ENCODE measurements around the gene MAEA. TPM values are rescaled to one million over a fixed set of nuclear protein-coding genes. Genes with fewer than 3 reads are reported as not detected.
"Not testable (repeated sequence)": the region's sequence is repeated elsewhere in the genome, so short reads cannot be mapped to it uniquely, and the experiment has no call there.

The MAEA gene
- total RNA-seq, 2 experiments from 2014 or later = 25.2 to 29.4 TPM

GRCh38 chr4:1288786-1289185 lies 905 bp upstream of the MAEA start:
- no peak for DNase-seq
- Mint-ChIP-seq H3K36me3 (ENCODE audit: low read depth) (peaks cover 2% of the 10 kb centered on the region), H3K27me3 (ENCODE audit: low read depth) (no peaks in the 10 kb centered on the region), H3K9me3 (peaks cover 3% of the 10 kb centered on the region), H3K4me1 (ENCODE audit: low read depth) (peaks cover 34% of the 10 kb centered on the region), H3K27ac (peak overlapping the region; percentile 67), H3K4me3 (peak overlapping the region; percentile 87)
- intact Hi-C loops (cut with micrococcal nuclease) = loop anchor here (1.0 to 5.0 kb wide), 6 partner anchors 39 to 506 kb away; partner anchors contain the start of genes CTBP1, TACC3, TMEM129 and UVSSA
- CTCF ChIA-PET = interaction anchor here (1.0 to 2.0 kb wide), 4 partner anchors 21 to 163 kb away, joined by 3 to 7 read pairs (median 4); no protein-coding TSS in a partner anchor

DNA sequence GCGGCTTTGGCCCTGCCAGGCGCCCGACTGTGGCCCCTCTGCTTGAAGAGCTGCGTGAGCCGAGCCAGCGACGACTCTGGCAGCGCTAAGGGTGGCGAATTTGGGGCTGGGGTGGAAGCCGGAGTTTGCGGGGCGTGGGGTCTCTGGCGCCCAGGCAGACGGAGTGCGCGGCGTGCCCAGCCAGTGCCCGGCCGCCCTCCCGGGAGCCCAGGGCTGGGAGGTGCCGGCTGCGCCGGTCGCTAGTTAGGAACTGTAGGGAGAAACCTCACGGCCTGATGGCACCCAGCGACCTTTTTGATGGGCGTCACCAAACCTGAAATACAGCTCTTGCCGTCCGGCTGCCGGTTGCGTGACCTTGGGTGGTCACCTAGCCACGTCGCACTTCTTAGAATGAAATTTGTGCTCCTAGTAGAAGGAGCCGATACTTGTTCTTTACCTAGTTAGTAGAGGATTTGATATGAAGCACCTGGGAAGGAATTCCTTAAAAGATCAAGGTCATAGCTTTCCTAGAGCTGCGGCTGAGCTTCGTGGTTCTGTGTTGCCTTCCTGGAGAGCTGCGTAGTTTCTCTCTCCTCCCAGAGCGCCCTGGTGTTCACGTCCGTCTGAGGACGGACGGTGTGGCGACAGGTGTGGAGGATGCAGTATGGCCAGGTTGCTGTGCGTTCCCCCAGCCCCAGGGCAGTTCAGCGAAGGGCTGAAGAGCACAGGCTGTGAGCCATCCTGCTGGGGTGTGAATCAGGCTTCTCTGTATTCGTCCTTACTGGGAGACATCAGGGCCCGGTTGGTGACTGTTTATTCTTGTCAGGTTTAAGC lies 680 bp downstream of the MAEA start:
- Mint-ChIP-seq H3K4me3 (peak overlapping the region; percentile 87), H3K4me1 (ENCODE audit: low read depth) (peaks cover 48% of the 10 kb centered on the region), H3K27ac (peak overlapping the region; percentile 82), H3K36me3 (ENCODE audit: low read depth) (peaks cover 2% of the 10 kb centered on the region), H3K27me3 (ENCODE audit: low read depth) (no peaks in the 10 kb centered on the region), H3K9me3 (peaks cover 3% of the 10 kb centered on the region)
- peak; percentile 30 for DNase-seq
- CTCF ChIA-PET = interaction anchor here (0.6 to 1.9 kb wide), 4 partner anchors 22 to 403 kb away, joined by 3 to 10 read pairs (median 3); no protein-coding TSS in a partner anchor
- intact Hi-C loops (cut with micrococcal nuclease) = loop anchor here (2.0 kb wide), 1 partner anchor 16 kb away; no protein-coding TSS in a partner anchor

- H3K36me3 Mint-ChIP-seq (ENCODE audit: low read depth) = peaks cover 2% of the 10 kb centered on the region
- intact Hi-C loops (cut with micrococcal nuclease) = loop anchor here (2.0 kb wide), 1 partner anchor 16 kb away; no protein-coding TSS in a partner anchor
- CTCF ChIA-PET = interaction anchor here (0.6 to 1.9 kb wide), 4 partner anchors 13 to 402 kb away, joined by 3 to 10 read pairs (median 3); no protein-coding TSS in a partner anchor
- peak overlapping the region; percentile 87 for H3K4me3 Mint-ChIP-seq
- peaks cover 3% of the 10 kb centered on the region for H3K9me3 Mint-ChIP-seq
- H3K27ac Mint-ChIP-seq = peak overlapping the region; percentile 82
- peaks cover 48% of the 10 kb centered on the region for H3K4me1 Mint-ChIP-seq (ENCODE audit: low read depth)
- no peak for DNase-seq
- H3K27me3 Mint-ChIP-seq (ENCODE audit: low read depth) = no peaks in the 10 kb centered on the region
These were observed 1.4 kb downstream of the MAEA start for GRCh38 chr4:1291091-1291490.

DNA sequence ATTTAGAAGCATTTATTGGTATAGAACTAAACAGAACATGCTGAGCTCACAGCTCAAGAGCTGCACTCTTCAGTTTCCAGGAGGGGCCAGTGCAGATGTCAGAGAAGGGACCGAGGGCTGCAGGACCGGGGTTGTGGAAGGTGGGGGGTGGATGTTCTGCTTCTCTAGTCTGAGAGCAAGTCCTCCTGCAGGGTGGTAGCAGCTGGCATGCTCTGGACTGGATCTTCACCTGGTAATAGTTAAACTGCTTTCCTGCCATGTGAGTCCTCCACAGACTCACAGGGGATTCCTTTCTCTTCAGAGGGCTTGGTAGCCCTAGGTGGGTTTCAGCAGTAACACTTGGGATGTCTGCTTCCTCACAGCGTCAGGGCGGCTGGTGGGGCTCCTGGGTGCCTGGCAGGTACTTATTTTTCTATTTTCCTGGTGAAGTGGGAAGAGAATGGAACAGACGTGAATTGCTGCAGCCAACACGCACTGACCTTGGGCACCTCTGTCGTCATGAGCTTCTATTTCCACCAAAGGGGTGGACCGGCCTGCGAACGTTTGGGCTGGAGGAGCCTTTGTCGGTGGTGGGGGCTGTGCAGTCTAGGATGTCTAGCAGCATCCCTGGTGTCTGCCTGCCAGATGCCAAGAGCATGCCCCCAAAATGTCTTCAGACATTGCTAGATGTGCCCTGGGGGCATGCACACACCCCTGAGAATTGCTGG lies 2.5 kb downstream of the MAEA start:
- CTCF ChIA-PET = interaction anchor here (0.5 to 1.2 kb wide), 3 partner anchors 14 to 177 kb away, joined by 3 to 7 read pairs (median 5); no protein-coding TSS in a partner anchor
- Mint-ChIP-seq H3K27ac (peak overlapping the region; percentile 72), H3K36me3 (ENCODE audit: low read depth) (peaks cover 5% of the 10 kb centered on the region), H3K4me1 (ENCODE audit: low read depth) (peaks cover 56% of the 10 kb centered on the region), H3K27me3 (ENCODE audit: low read depth) (no peaks in the 10 kb centered on the region), H3K9me3 (no peaks in the 10 kb centered on the region), H3K4me3 (peak overlapping the region; percentile 87)
- intact Hi-C loops (cut with micrococcal nuclease) = loop anchor here (2.0 kb wide), 1 partner anchor 15 kb away; no protein-coding TSS in a partner anchor
- no peak for DNase-seq

DNA sequence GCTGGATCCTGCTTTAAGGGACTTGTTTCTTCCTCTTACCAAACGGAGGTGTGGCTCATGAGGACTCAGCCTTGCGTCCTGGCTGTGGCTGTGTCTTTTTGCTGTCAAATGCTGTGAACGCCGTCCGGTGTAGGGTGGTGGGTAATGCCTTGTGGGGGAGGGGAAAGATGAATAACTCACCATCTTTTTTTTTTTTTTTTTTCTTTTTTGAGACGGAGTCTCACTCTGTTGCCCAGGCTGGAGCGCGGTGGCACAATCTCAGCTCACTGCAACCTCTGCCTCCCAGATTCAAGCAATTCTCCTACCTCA lies 3.0 kb downstream of the MAEA start:
- H3K27me3 Mint-ChIP-seq (ENCODE audit: low read depth); H3K36me3 Mint-ChIP-seq (ENCODE audit: low read depth); H3K4me3 Mint-ChIP-seq; H3K27ac Mint-ChIP-seq; H3K9me3 Mint-ChIP-seq; intact Hi-C loops (cut with micrococcal nuclease): not testable (repeated sequence)
- peaks cover 59% of the 10 kb centered on the region for H3K4me1 Mint-ChIP-seq (ENCODE audit: low read depth)
- DNase-seq = peak; percentile 51
- CTCF ChIA-PET = interaction anchor here (0.7 to 0.9 kb wide), 2 partner anchors 124 to 177 kb away, joined by 5 read pairs; no protein-coding TSS in a partner anchor

- DNase-seq = no peak
- no peak overlapping the region for H3K4me3 Mint-ChIP-seq
- H3K9me3 Mint-ChIP-seq = no peaks in the 10 kb centered on the region
- peaks cover 8% of the 10 kb centered on the region for H3K36me3 Mint-ChIP-seq (ENCODE audit: low read depth)
- intact Hi-C loops (cut with micrococcal nuclease) = no loop called here
- H3K27me3 Mint-ChIP-seq (ENCODE audit: low read depth) = no peaks in the 10 kb centered on the region
- CTCF ChIA-PET = interaction anchor here (1.0 kb wide), 1 partner anchor 162 kb away, joined by 3 read pairs; no protein-coding TSS in a partner anchor
- H3K4me1 Mint-ChIP-seq (ENCODE audit: low read depth) = peaks cover 61% of the 10 kb centered on the region
- H3K27ac Mint-ChIP-seq = no peak overlapping the region
These were observed 3.8 kb downstream of the MAEA start for GRCh38 chr4:1293531-1293941.

DNA sequence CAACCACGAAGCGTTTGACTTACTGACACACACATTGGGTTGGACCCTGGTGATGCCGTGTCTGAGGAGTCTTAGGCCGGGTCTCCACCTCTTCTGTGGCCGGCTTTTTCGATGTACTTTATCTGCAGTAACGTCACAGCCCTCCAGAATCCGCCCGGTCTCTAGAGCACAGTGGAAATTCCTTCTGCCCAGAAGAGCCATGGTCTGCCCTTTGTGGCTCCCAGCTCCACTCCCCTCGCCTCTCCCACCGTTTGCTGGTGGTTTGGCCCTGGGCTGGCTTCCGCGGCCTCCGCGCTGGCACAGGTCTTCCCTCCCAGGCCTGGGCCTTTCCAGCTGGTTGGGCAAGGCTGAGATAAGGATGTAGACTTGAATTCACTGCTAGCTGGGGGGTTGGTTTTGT lies 4.3 kb downstream of the MAEA start:
- H3K9me3 Mint-ChIP-seq = no peaks in the 10 kb centered on the region
- H3K4me1 Mint-ChIP-seq (ENCODE audit: low read depth) = peaks cover 60% of the 10 kb centered on the region
- H3K36me3 Mint-ChIP-seq (ENCODE audit: low read depth) = peaks cover 8% of the 10 kb centered on the region
- intact Hi-C loops (cut with micrococcal nuclease) = no loop called here
- DNase-seq = no peak
- no peak overlapping the region for H3K27ac Mint-ChIP-seq
- H3K4me3 Mint-ChIP-seq = no peak overlapping the region
- CTCF ChIA-PET = interaction anchor here (1.0 kb wide), 1 partner anchor 163 kb away, joined by 3 read pairs; no protein-coding TSS in a partner anchor
- H3K27me3 Mint-ChIP-seq (ENCODE audit: low read depth) = no peaks in the 10 kb centered on the region

GRCh38 chr4:1294424-1294823 lies 4.7 kb downstream of the MAEA start:
- CTCF ChIA-PET = interaction anchor here (1.0 kb wide), 1 partner anchor 163 kb away, joined by 3 read pairs; no protein-coding TSS in a partner anchor
- Mint-ChIP-seq H3K4me3 (no peak overlapping the region), H3K27ac (no peak overlapping the region), H3K4me1 (ENCODE audit: low read depth) (peaks cover 63% of the 10 kb centered on the region), H3K9me3 (no peaks in the 10 kb centered on the region), H3K27me3 (ENCODE audit: low read depth) (no peaks in the 10 kb centered on the region), H3K36me3 (ENCODE audit: low read depth) (peaks cover 8% of the 10 kb centered on the region)
- intact Hi-C loops (cut with micrococcal nuclease) = no loop called here
- no peak for DNase-seq

DNA sequence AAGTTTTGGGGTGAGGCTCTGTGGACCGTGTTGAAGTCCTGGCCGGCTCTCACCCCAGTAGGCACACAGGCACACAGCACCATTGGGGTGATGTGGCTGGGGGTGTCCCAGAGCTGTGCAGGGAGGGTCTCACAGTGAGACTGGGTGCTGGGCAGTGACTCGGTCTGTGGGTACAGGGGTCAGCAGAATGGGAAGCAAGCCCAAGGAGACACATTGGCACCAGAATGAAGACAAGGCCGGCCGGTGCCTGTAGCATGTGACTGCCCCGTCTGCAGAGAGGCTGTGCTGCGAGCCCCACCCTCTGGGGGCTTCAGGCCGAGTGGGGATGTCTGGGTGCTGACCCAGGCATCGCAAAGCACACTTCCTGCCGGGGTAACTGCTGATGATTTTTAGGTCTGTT lies 5.2 kb downstream of the MAEA start:
- Mint-ChIP-seq H3K27ac (no peak overlapping the region), H3K9me3 (no peaks in the 10 kb centered on the region), H3K4me3 (no peak overlapping the region), H3K4me1 (ENCODE audit: low read depth) (peaks cover 68% of the 10 kb centered on the region), H3K36me3 (ENCODE audit: low read depth) (peaks cover 10% of the 10 kb centered on the region), H3K27me3 (ENCODE audit: low read depth) (no peaks in the 10 kb centered on the region)
- no peak for DNase-seq
- intact Hi-C loops (cut with micrococcal nuclease) = no loop called here
- CTCF ChIA-PET = no interaction called here

DNA sequence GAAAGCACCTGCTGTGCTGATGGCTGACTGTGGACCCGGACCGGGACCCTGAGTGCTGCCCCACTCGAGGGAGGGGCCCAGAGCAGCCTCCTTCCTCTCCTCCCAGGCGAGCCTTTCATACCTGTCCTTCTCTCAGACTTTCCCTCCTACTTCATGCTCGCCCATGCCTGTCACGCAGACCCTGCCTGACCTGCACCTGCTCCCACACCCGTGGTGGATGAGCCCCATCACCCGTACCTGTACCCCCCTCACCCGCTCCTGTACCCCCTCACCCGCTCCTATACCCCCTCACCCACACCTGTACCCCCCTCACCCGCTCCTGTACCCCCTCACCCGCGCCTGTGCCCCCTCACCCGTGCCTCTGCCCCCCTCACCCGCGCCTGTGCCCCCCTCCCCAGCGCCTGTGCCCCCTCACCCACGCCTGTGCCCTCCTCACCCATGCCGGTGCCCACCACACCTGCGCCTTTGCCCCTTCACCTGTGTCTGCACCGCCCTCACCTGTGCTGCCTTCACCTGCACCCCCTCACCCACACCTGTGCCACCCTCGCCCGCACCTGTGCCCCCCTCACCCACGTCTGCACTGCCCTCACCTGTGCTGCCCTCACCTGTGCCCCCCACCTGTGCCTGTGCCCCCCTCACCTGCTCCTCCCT lies 5.8 kb downstream of the MAEA start:
- H3K36me3 Mint-ChIP-seq (ENCODE audit: low read depth) = peaks cover 10% of the 10 kb centered on the region
- no peak overlapping the region for H3K27ac Mint-ChIP-seq
- CTCF ChIA-PET = no interaction called here
- peaks cover 75% of the 10 kb centered on the region for H3K4me1 Mint-ChIP-seq (ENCODE audit: low read depth)
- H3K9me3 Mint-ChIP-seq = no peaks in the 10 kb centered on the region
- DNase-seq = no peak
- intact Hi-C loops (cut with micrococcal nuclease) = no loop called here
- no peaks in the 10 kb centered on the region for H3K27me3 Mint-ChIP-seq (ENCODE audit: low read depth)
- no peak overlapping the region for H3K4me3 Mint-ChIP-seq

DNA sequence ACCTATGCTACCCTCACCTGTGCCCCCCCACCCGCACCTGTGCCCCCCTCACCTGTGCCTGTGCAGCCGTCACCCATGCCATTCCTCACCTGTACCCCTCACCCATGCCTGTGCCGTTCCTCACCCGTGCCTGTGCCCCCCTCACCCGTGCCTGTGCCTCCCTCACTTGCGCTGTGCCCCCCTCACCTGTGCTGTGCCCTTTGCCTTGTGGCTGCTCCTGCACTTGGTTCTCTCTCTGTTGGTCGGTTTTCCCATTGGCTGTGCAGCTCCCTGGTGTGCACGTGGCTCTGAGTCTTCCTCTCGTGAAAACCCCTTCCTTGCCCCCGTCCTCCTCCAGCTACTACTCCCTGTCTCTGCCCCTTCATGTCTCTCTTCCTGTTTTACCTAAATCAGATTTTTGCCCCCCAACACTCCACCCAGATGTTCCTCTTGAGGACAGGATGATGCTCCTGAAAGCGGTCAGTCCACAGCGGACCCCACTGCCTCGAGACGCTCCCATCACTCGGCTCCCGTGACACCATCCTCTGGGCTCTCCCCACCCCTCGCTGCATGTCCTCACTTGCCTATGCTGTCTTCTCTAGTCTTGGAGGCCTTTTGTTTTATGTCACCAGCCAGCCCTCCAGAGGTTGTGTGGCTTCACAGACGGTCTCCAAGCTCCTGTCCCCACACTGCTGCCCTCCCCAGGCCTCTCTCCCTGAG lies 6.8 kb downstream of the MAEA start:
- Mint-ChIP-seq H3K27me3 (ENCODE audit: low read depth) (no peaks in the 10 kb centered on the region), H3K36me3 (ENCODE audit: low read depth) (peaks cover 14% of the 10 kb centered on the region), H3K27ac (peak overlapping the region; percentile 60), H3K4me3 (no peak overlapping the region), H3K9me3 (no peaks in the 10 kb centered on the region), H3K4me1 (ENCODE audit: low read depth) (peaks cover 75% of the 10 kb centered on the region)
- DNase-seq = no peak
- intact Hi-C loops (cut with micrococcal nuclease) = no loop called here
- CTCF ChIA-PET = no interaction called here

Measured in activated naive CD4-positive, alpha-beta T cell treated with anti-CD3 and anti-CD28 coated beads for 36 hours (primary cell).